Astrocyte (in vitro differentiated cells and primary cell): ENCODE measurements around the gene GPBAR1. TPM values are rescaled to one million over a fixed set of nuclear protein-coding genes. Genes with fewer than 3 reads are reported as not detected.

ENCODE experiments used
- DNase-seq: peaks from one replicate; pipeline ENCODE4 v3.0.0-alpha.2; 2010; ENCODE audit warnings: low read depth
- FAIRE-seq: peaks from 2 replicates; lab custom pipeline; 2011; peaks lifted over from hg19 to GRCh38; lab: Jason Lieb, UNC
- H2AFZ ChIP-seq: 2 replicates; pipeline ENCODE4 v1.6.0; 2012; ENCODE audit warnings: low read depth, low read length, inconsistent platforms
- H3K27ac ChIP-seq: 2 replicates; pipeline ENCODE4 v1.5.1; 2011; ENCODE audit warnings: low read depth, low read length, inconsistent platforms
- H3K27me3 ChIP-seq: 2 replicates; pipeline ENCODE4 v1.6.0; 2011; ENCODE audit warnings: low read length, inconsistent platforms; ENCODE audit not compliant: insufficient read depth
- H3K36me3 ChIP-seq: 2 replicates; pipeline ENCODE4 v1.5.1; 2011; ENCODE audit warnings: low read length, inconsistent platforms; ENCODE audit not compliant: insufficient read depth
- H3K4me1 ChIP-seq: 2 replicates; pipeline ENCODE4 v1.5.1; 2011; ENCODE audit warnings: low read length, inconsistent platforms; ENCODE audit not compliant: insufficient read depth
- H3K4me2 ChIP-seq: 2 replicates; pipeline ENCODE4 v1.6.0; 2012; ENCODE audit warnings: low read length, inconsistent platforms
- H3K4me3 ChIP-seq: 2 replicates; pipeline ENCODE4 v1.5.1; 2011; ENCODE audit warnings: low read depth, mild to moderate bottlenecking, low read length, inconsistent platforms; ENCODE audit not compliant: insufficient read depth
- H3K79me2 ChIP-seq: 2 replicates; pipeline ENCODE4 v1.6.0; 2012; ENCODE audit warnings: mild to moderate bottlenecking, low read length, inconsistent platforms; ENCODE audit not compliant: insufficient read depth
- H3K9ac ChIP-seq: 2 replicates; pipeline ENCODE4 v1.6.0; 2012; ENCODE audit warnings: mild to moderate bottlenecking, low read length, inconsistent platforms
- H3K9me3 ChIP-seq: 2 replicates; pipeline ENCODE4 v1.5.1; 2012; ENCODE audit warnings: low read depth, mild to moderate bottlenecking, low read length, inconsistent platforms; ENCODE audit not compliant: insufficient read depth
- H4K20me1 ChIP-seq: 2 replicates; pipeline ENCODE4 v1.6.0; 2012; ENCODE audit warnings: low read length, inconsistent platforms; ENCODE audit not compliant: insufficient read depth
- H3K27ac Mint-ChIP-seq: one replicate; pipeline ENCODE4 v1.8.0; 2021; ENCODE audit warnings: mild to moderate bottlenecking, mixed read lengths; ENCODE audit not compliant: unreplicated experiment
- H3K27me3 Mint-ChIP-seq: one replicate; pipeline ENCODE4 v1.8.0; 2021; ENCODE audit warnings: low read depth, mixed read lengths; ENCODE audit not compliant: unreplicated experiment
- H3K36me3 Mint-ChIP-seq: one replicate; pipeline ENCODE4 v1.8.0; 2021; ENCODE audit warnings: low read depth, mixed read lengths; ENCODE audit not compliant: unreplicated experiment
- H3K4me1 Mint-ChIP-seq: one replicate; pipeline ENCODE4 v1.8.0; 2021; ENCODE audit warnings: low read depth, mixed read lengths; ENCODE audit not compliant: unreplicated experiment
- H3K4me3 Mint-ChIP-seq: one replicate; pipeline ENCODE4 v1.8.0; 2021; ENCODE audit warnings: mild to moderate bottlenecking, moderate library complexity, mixed read lengths; ENCODE audit not compliant: unreplicated experiment
- H3K9me3 Mint-ChIP-seq: one replicate; pipeline ENCODE4 v1.8.0; 2021; ENCODE audit warnings: mild to moderate bottlenecking, mixed read lengths; ENCODE audit not compliant: unreplicated experiment
- EZH2 ChIP-seq: IDR thresholded peaks from 2 replicates; pipeline ENCODE4 v1.6.1; 2012; ENCODE audit warnings: mild to moderate bottlenecking, low read length, inconsistent platforms; ENCODE audit not compliant: insufficient read depth
- total RNA-seq: library from RNA; stranded (reverse); gene quantifications from 2 replicates; pipeline ENCODE4 v1.2.1, GENCODE V29; 2021
- TF ChIP-seq, protein P1 (sequence below): IDR thresholded peaks from 2 replicates; pipeline ENCODE4 v1.5.1; 2011; ENCODE audit warnings: low read depth, mild to moderate bottlenecking, inconsistent platforms, low read length, moderate library complexity; ENCODE audit not compliant: insufficient read depth

Gene GPBAR1
- total RNA-seq, 1 donor from 2014 or later, result 0.70 TPM

DNA sequence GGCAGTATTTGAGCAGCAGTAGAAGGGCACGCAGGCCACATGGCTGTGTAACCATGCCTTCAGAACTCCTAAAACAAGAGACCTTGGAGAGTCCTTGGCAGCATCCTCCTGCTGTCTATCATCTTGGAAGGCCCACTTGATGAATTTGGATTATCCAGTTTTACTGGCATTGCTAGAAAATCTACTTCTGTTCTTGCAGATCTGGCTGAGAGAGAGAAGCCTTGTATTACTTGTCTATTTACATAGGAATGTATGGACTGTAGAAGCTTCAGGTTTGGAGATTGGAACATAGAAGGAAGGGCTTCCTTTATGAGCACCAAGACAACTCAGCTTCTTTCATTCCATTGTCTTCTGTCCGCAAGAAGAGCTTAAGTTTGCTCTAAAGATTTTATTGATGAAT, 16.1 kb upstream of the GPBAR1 start:
- Mint-ChIP-seq H3K4me3 (no peak overlapping the region), H3K27me3 (no peaks in the 10 kb centered on the region), H3K4me1 (peaks cover 28% of the 10 kb centered on the region), H3K9me3 (no peaks in the 10 kb centered on the region), H3K27ac (no peak overlapping the region), H3K36me3 (peaks cover 33% of the 10 kb centered on the region)
- Histone ChIP-seq H3K36me3 (peaks cover 82% of the 10 kb centered on the region), H3K4me3 (no peak overlapping the region), H3K4me1 (peaks cover 4% of the 10 kb centered on the region), H3K27ac (no peak overlapping the region), H3K9me3 (no peaks in the 10 kb centered on the region), H2AFZ (no peak overlapping the region), H3K4me2 (no peak overlapping the region), H3K79me2 (peaks cover 56% of the 10 kb centered on the region), H3K27me3 (no peaks in the 10 kb centered on the region), H4K20me1 (peaks cover 86% of the 10 kb centered on the region), H3K9ac (no peak overlapping the region)
- no peak for TF ChIP-seq EZH2
- TF ChIP-seq, protein P1, sequence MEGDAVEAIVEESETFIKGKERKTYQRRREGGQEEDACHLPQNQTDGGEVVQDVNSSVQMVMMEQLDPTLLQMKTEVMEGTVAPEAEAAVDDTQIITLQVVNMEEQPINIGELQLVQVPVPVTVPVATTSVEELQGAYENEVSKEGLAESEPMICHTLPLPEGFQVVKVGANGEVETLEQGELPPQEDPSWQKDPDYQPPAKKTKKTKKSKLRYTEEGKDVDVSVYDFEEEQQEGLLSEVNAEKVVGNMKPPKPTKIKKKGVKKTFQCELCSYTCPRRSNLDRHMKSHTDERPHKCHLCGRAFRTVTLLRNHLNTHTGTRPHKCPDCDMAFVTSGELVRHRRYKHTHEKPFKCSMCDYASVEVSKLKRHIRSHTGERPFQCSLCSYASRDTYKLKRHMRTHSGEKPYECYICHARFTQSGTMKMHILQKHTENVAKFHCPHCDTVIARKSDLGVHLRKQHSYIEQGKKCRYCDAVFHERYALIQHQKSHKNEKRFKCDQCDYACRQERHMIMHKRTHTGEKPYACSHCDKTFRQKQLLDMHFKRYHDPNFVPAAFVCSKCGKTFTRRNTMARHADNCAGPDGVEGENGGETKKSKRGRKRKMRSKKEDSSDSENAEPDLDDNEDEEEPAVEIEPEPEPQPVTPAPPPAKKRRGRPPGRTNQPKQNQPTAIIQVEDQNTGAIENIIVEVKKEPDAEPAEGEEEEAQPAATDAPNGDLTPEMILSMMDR, result no peak
- DNase-seq (no peak), FAIRE-seq (no peak)

DNA sequence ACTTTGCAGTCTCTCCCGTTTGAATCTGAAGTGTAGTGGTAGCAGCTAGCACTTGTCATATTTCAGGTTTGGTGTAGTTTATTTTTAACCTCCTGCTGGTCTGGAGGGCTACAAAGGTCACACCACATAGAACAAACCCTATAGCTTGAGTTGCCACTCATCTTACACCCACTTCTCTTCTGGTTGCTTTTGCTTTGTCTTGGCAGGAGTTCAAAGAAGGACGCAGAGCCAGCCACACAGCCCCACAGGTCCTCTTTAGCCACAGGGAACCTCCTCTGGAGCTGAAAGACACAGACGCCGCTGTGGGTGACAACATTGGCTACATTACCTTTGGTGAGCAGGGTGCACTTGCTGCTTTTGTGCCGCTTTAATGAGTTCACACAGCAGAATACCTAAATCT, 15.6 kb upstream of the GPBAR1 start:
- Mint-ChIP-seq H3K4me1 (peaks cover 28% of the 10 kb centered on the region), H3K36me3 (peaks cover 38% of the 10 kb centered on the region), H3K4me3 (no peak overlapping the region), H3K27ac (peak overlapping the region; percentile 48), H3K27me3 (no peaks in the 10 kb centered on the region), H3K9me3 (no peaks in the 10 kb centered on the region)
- H4K20me1 ChIP-seq, result peaks cover 90% of the 10 kb centered on the region
- H3K27ac ChIP-seq, result no peak overlapping the region
- peaks cover 57% of the 10 kb centered on the region for H3K79me2 ChIP-seq
- DNase-seq (no peak), FAIRE-seq (no peak)
- no peak overlapping the region for H3K9ac ChIP-seq
- H3K9me3 ChIP-seq, result no peaks in the 10 kb centered on the region
- no peak for TF ChIP-seq EZH2
- TF ChIP-seq, protein P1, result no peak
- H2AFZ ChIP-seq, result no peak overlapping the region
- H3K4me2 ChIP-seq, result no peak overlapping the region
- no peaks in the 10 kb centered on the region for H3K27me3 ChIP-seq
- peaks cover 4% of the 10 kb centered on the region for H3K4me1 ChIP-seq
- no peak overlapping the region for H3K4me3 ChIP-seq
- peaks cover 85% of the 10 kb centered on the region for H3K36me3 ChIP-seq

DNA sequence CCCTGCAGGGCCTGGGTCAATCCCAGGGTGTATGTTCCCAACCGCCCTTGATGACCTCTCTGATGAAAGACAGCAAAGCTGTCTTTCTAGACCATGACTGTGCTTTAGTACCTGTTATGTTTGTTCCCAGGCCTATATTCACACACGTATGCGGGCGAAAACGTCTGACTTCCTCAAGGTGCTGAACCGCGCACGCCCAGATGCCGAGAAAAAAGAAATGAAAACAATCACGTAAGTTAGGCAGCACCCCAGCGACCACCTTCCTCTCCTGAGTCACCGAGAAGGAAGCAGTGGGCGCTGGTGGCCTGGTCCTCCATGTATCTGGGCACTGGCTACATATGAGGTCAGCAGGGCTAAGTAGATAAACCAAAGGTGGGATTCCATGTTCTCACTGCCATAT, 11.1 kb upstream of the GPBAR1 start:
- Histone ChIP-seq H3K4me3 (no peak overlapping the region), H3K9ac (no peak overlapping the region), H4K20me1 (peaks cover 90% of the 10 kb centered on the region), H3K9me3 (no peaks in the 10 kb centered on the region), H3K27me3 (no peaks in the 10 kb centered on the region), H3K4me1 (peaks cover 8% of the 10 kb centered on the region), H3K27ac (no peak overlapping the region), H3K36me3 (peaks cover 83% of the 10 kb centered on the region), H2AFZ (no peak overlapping the region), H3K4me2 (no peak overlapping the region), H3K79me2 (peaks cover 41% of the 10 kb centered on the region)
- DNase-seq (no peak), FAIRE-seq (no peak)
- Mint-ChIP-seq H3K27ac (peak overlapping the region; percentile 34), H3K4me1 (peaks cover 31% of the 10 kb centered on the region), H3K27me3 (no peaks in the 10 kb centered on the region), H3K36me3 (peaks cover 44% of the 10 kb centered on the region), H3K4me3 (no peak overlapping the region), H3K9me3 (no peaks in the 10 kb centered on the region)
- TF ChIP-seq, protein P1, result no peak
- TF ChIP-seq EZH2, result no peak
